Glomerular endothelial cell (primary cell): Measurements from ENCODE around the gene PTPRQ. TPM values are rescaled to one million over a fixed set of nuclear protein-coding genes. Genes with fewer than 3 reads are reported as not detected.
"Not testable (repeated sequence)": the region's sequence is repeated elsewhere in the genome, so short reads cannot be mapped to it uniquely, and the experiment has no call there.

Source experiments
- DNase-seq: peaks from one replicate; pipeline ENCODE4 v3.0.0-alpha.2; 2011; ENCODE audit warnings: low read depth, low spot score; ENCODE audit errors: extremely low read depth
- total RNA-seq: library from RNA; depleted of rRNA; stranded (reverse); fragments of >200 nt; gene quantifications from 2 replicates; pipeline ENCODE4 v1.2.3, GENCODE V29; 2015

The PTPRQ gene
- total RNA-seq, 1 donor from 2014 or later, result not detected

DNA sequence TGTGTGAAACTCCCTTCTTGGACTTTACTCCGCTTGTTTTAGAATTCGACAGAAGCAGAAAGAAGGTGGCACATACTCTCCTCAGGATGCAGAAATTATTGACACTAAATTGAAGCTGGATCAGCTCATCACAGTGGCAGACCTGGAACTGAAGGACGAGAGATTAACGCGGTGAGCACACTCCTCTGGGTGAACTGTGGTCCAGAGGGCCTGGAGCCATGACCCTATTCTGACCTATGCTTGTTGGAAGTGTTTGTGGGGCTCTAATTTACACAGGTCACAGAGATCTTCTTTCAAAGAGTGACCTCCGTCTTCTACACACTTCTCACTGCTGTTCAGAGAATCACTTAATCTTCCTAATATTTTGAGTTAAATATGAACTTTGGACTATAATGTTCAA, 190.9 kb downstream of the PTPRQ start:
- no peak for DNase-seq

DNA sequence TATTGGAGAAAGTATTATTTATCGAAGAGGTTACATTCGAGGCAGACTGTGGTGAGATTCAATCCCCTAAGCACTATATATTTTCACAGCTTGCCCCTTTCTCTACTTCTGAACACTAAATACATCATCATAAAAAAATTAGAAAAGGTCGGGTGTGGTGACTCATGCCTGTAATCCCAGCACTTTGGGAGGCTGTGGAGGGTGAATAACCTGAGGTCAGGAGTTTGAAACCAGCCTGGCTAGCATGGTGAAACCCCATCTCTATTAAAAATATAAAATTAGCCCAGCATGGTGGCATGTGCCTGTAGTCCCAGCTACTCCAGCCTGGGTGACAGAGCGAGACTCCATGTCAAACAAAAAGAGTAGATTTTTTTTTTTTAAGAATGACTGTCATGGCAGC, 192.8 kb downstream of the PTPRQ start:
- DNase-seq, result no peak

DNA sequence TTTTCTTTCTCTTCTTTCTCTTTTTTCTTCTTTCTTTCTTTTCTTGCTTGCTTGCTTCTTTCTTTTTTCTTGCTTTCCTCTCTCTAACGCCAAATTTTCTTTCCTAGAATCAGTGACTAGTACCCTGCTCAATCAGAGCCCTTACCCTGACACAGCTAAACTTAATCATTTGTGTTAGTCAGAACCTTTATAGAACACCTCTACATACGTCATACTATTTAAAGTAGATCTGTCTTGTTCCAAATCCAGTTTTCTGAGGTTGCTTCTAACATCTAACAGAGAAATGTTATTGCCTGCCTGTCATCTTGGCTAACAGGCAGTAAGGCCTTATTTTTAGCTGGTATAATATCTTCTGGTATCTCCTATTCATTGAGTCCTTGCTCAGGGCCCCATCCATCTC, 197.9 kb downstream of the PTPRQ start:
- DNase-seq, result no peak

DNA sequence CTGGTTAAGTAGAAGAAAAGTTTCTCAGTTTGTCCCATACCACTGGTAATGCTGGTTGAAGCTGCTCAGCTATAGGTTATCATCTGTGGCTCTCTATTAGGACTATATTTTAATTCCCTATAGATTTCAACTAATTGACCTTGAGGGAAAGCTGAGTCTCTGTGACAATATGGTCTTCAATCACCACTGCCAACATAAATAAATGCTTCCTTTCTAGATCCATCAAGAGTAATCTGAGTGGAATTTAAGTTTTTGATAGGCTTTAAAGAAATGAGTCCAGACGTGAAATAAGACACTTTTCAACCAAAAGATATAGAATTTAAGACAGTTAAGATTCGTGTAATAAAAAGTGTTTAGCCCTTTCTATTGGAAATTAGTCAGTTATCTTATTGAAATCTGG, 199.9 kb downstream of the PTPRQ start:
- DNase-seq, result no peak

DNA sequence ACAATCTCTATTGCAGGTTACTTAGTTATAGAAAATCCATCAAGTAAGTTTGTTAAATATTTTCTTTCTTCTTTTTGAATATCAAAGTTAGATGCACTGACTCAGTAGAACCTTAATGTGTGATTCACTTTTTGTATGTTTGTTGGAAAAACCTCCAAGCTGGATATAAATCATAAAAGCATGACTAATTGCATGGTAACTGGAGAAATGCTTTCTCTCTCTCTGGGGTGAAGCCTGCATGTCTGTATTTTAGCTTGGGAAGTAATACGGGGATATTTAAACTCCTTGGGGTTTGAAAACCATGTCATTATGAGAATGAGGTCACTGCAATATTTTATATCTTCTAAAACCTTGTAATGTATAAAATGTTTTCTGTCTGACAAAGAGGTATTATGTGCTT, 204.8 kb downstream of the PTPRQ start:
- no peak for DNase-seq

DNA sequence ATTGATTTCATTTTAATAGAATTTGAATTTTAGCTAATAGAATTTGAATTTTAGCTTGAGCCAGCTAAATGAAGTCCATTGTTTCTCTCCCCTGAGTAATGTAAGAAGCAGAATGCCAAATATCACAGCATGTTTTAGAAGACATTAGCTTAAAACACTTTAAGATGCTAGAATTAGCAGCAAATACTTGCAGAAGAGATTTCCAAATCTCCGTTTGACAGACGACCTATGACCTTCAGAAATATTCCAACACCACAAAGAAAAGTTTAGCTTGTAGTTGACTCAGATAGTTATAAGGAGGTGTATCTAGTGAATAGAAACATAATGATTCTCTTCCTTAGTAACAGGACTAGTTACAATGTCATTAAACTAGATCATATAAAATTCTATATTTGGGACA, 211.7 kb downstream of the PTPRQ start:
- DNase-seq, result no peak

DNA sequence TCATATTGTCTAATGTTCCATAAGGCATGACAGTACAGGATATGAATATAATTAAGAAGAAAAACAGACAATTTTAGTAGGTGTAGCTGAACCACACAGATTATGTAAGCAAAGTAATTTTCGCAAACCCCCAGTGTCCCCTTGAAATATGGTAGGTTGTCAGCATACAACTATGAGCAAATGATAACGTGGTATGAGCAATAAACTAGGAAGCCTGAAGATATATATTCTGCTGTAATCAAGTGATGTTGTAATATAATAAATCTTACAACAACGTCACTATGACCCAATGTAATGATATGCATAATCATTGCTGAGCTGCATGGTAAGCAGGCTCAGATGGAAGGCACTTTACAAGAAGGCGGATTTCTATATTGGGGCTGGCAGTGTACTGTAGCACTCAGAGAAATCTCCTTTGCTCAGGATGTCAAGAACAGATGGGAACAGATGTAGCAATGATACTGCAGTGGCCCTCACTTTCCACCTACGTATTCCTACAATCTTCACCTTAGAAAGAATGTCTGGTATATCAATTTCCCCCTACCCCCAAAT, 215.6 kb downstream of the PTPRQ start:
- no peak for DNase-seq

DNA sequence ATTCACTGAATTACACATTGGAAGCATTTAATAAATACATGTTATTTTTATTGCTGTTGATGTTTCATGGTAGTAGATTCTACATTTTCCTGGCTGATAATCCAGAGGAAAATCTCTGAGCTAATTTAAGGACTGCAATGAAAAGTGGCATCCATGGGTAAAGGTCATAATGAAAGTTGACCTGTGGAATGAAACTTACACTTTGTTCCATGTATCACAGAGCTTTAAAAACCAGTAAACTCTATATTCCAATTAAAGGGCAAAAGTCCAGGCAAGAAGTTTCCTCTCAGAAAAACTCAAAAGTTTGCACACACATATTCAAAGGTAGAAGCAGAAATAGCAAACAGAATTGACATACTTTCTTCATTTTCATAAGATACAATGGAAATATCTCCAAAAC, 218.6 kb downstream of the PTPRQ start:
- DNase-seq, result no peak

DNA sequence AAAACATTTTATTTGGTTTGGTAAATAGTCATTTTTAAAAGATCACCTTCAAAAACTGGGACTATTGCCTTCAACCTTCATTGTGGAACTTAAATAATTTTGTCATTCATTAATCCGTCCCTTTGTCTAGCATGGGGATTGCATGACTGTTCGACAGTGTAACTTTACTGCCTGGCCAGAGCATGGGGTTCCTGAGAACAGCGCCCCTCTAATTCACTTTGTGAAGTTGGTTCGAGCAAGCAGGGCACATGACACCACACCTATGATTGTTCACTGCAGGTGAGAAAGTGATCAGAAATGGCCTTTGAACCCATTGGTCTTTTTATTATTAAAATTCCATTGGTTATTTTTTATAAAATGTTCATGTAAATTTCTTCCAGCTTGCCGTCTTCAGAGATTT, 226.2 kb downstream of the PTPRQ start:
- no peak for DNase-seq

DNA sequence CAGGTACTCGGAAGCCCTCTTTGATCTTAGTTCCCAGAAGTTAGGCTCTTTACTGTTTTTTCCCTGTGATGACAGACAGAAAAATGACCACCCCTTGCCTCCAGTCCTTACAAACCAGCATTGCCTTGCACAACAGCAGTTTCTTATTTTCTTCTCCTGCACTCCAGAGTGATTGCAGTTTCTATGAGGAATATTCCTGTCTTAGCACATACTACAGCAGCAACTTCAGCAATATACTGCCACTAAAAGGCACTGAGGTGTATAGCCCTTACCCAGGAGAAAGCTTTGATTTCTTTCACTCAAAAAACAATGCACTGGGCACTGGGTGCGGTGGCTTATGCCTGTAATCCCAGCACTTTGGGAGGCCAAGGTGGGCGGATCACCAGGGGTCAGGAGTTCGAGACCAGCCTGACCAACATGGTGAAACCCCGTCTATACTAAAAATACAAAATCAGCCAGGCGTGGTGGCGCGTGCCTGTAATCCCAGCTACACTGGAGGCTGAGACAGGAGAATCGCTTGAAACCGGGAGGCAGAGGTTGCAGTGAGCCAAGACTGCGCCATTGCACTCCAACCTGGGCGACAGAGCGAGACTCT, 232.1 kb downstream of the PTPRQ start:
- DNase-seq, result not testable (repeated sequence)

DNA sequence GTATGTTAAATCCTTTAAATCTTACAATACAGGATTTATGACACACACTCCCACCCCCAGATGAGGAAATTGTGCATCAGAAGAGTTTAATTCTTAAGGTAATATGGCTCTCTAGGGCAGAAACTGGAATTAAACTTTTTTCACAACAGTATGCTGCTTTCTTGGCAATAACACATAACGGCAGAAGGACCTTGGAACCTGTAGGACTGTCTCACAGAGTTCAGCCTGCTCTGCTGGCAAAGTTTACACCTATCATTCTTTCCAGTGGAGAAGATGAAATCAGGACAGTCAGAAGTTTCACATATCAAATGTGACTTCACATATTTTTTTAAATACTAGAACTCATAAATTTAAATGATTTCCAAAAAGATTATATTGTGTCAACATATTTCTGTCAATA, 232.8 kb downstream of the PTPRQ start:
- no peak for DNase-seq

DNA sequence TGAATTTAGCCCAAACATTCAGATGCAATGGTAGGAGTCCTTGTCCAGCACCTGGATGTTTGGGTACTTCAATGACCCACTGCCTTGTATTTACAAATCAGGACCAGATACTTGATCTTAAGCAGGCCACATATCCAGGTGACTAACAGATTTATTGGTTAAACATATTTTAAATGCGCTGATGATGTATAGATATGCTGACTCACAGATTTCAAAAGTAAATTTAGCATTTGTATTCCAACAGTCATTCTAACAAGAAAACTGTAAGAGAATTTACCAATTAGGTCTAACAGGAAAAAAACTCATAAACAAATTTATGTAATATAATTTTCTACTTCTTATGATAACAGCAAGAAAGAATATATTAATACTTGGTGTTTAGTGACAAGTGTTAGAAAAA, 234.0 kb downstream of the PTPRQ start:
- DNase-seq, result no peak

DNA sequence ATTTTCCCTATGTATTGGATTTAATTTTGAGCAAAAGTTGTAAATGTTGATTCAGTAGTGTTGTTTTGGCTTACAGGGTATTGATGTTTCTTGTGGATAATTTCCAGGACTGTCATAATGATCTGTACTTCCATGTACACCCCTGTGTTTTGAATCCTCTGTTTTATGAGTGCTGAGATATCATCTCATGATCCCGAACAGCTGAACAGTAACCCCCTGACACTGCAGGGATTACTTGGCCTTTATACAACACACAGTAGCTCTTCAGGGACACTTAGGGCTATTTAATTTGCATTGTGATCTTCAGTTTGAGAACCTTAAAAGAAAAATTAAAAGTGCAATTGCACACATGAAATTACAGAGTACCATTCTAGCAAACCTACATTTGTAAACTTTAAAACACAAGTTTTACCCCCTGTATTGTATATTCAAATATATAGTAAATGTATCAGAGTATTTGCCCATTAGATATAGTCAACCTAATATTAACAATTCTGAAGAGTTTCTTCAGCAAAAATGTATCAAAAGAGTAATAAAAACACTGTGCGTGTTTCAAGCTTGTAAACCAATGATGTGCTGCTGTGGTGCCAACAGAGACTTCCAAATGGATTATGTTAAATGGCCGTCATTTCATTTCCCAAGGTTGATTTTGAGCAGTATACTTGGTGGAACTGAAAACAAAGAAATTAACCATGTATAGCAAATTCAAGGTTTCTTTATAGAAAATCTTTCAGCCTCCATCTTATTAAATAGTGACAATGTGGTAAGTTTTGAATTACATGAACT, 235.5 kb downstream of the PTPRQ start:
- DNase-seq, result no peak

DNA sequence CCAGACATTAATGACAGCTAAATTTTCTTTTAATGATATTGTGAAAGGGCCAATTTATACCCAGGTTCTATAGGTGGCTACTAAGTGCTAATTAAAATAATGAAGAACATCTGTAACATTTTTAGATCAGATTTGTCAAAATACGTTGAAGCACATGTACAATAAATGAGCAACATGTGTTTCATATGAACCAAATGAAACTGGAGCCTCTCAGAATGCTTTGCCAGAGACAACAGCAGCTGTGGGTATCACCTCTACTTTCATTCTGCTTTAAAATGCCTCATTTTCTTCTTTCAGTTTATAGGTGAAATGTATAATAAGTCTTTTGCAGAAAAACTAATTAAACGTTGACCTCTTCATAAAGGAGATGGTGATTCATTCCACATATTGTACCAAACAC, 237.3 kb downstream of the PTPRQ start:
- no peak for DNase-seq

DNA sequence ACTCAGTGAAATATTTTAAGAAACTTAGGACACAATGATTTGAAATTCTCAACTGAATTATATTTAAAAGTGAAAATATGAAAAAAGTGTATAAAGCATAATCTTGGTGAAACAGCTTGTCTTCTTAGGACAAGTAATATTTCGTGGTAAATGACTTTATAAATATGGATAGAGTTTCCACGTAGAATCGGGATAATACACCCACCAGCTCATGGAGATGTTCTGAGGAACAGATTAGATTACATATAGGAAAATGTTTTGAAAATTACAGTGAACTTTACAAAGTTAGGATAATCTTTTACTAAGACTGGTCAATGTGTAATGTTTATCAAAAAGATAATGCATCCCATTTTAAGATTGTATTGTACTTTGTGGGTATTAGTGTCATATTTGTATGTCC, 237.8 kb downstream of the PTPRQ start:
- DNase-seq, result no peak

DNA sequence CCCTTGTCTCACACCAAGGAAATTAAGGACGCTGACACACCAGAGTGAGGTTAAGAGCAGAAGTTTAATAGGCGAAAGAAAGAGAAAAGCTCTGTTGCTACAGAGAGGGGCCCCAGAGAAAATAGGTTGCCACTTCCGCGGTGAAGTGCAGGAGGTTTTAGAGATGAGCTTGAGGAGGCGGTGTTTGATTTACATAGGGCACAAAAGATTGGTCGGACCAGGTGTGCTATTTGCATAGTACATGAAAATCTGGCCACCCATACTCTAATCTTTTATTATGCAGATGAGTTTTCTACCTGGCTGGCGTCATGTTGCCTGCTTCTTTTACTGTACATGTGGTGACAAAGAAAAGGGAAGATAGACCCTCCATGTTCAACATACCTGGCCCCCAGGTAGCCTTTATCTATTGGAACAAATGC, 240.1 kb downstream of the PTPRQ start:
- DNase-seq, result no peak

DNA sequence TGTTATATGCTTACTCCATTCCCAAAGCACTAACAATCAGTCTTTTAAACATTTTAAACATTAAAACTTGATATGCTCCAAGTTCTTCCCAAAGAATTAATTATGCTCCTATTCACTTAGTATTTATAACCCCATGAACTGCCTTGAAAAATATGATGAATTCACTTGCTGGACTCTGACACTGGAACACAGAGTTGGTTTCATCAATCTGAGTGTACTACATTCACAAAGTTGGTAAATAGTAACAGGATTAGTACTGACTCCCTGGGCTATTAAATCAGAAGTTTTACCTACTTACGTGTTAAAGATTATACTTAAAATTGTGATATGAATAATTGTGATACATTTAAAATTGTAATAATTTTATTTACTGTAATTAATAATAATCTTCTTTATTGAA, 246.1 kb downstream of the PTPRQ start:
- no peak for DNase-seq

DNA sequence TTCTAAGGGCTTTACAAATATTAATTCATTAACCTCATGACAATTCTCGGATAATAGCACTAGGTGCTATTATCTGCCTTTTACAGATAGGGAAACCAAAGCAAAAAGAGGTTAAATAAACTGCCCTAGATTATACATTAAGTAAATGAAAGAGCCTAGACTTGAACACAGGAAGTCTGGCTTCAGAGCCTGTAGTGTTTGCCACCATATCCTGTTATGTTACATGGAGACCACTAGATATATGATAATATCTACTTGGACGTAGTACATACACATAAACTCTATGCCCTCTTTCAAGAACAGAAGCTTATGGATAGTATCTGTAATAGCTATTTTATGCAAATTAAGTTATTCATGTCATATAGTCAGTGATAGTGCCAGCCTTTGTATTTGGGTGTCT, 246.5 kb downstream of the PTPRQ start:
- no peak for DNase-seq

DNA sequence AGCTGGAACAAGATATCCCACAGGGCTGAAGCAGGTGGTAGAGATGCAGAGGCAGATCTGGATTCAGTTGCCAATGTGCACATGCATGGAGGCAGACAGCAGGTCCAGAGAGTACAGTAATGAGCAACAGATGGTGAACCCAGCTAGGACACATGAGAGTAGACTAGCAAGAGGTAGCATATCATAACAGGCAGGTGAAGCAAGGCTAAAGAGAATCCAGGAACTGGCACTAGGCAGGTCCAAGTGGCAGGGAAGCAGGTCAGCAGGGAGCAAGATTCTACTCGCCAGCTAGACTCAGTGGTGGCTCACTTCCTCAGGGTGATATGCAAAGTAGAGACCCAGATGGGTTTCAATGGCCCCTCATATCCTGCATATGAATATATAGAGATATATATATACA, 248.1 kb downstream of the PTPRQ start:
- no peak for DNase-seq

DNA sequence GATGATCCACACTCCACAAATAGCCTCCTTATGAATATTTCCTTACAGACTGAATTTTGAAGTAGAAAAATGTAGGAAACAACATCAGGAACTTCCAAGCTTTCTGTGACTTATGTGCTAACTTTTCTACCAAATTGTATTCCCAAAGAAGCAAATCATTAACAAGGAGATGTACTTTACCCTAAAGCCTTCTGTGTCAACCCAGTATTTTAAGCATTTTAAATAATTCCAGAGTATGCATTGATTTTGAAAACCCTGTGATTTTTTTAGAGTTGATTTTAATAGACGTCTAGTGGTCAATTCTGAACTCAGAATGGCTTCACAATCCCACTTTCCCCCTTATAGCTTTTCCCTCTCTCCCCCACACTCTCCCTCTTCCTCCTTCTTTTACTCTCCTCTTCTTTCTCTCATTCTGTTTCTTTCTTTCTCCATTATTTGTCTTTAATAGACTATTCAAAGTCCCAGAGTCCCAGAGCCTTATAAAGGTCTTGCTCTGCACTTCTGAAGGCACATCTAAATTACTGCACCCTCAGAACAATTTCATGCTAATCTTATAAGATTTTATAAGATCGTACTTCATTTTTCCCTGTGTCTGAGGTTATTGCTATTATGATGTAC, 253.3 kb downstream of the PTPRQ start:
- DNase-seq, result no peak

DNA sequence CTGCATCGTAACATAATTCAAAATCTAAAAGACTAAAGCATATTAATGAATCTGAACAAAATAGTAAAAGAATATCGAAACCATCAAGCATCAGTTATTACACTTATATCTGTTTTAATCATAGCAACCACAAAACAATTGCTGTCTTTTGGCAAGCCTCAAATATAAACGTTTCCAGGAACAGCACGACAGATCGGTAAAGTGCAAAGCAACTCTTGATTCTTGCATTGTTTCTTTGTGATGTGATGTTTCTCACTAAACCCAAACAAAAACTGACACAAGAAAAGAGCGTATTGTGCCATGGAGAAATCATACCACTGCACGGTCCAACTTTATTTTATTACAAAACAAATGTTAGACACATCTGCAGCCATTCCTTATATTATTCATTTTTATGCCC, 254.2 kb downstream of the PTPRQ start:
- DNase-seq, result no peak
